GM15510 (cell line): Measurements from ENCODE around the gene CELF2.

Experiments used
- POLR2A ChIP-seq: IDR thresholded peaks from 3 replicates; pipeline ENCODE4 v1.6.1; 2011; ENCODE audit warnings: borderline replicate concordance; ENCODE audit not compliant: insufficient read length; ENCODE audit errors: extremely low read depth

The CELF2 gene

GRCh38 chr10:11166550-11166949 is 148.9 kb downstream of the CELF2 start:
- no peak for TF ChIP-seq POLR2A

GRCh38 chr10:11167233-11167966 is 149.7 kb downstream of the CELF2 start:
- TF ChIP-seq POLR2A = no peak

GRCh38 chr10:11168423-11169090 is 150.9 kb downstream of the CELF2 start:
- no peak for TF ChIP-seq POLR2A

GRCh38 chr10:11169976-11170375 is 152.3 kb downstream of the CELF2 start:
- TF ChIP-seq POLR2A = no peak

- TF ChIP-seq POLR2A = no peak
These were observed 152.9 kb downstream of the CELF2 start for GRCh38 chr10:11170574-11170973.

- no peak for TF ChIP-seq POLR2A
These were observed 153.6 kb downstream of the CELF2 start for GRCh38 chr10:11170993-11171851.

GRCh38 chr10:11173042-11173441 is 155.4 kb downstream of the CELF2 start:
- TF ChIP-seq POLR2A = no peak

GRCh38 chr10:11175823-11176243 is 158.2 kb downstream of the CELF2 start:
- TF ChIP-seq POLR2A = peak; percentile 25

GRCh38 chr10:11176746-11177145 is 159.1 kb downstream of the CELF2 start:
- peak; percentile 16 for TF ChIP-seq POLR2A

- no peak for TF ChIP-seq POLR2A
These were observed 159.7 kb downstream of the CELF2 start for GRCh38 chr10:11177381-11177780.

GRCh38 chr10:11177926-11178471 is 160.3 kb downstream of the CELF2 start:
- TF ChIP-seq POLR2A = no peak

GRCh38 chr10:11178606-11179515 is 161.2 kb downstream of the CELF2 start:
- TF ChIP-seq POLR2A = peak; percentile 36

- no peak for TF ChIP-seq POLR2A
These were observed 161.9 kb downstream of the CELF2 start for GRCh38 chr10:11179516-11180105.
